HepG2 (cell line): ENCODE data around the gene YKT6. TPM values are rescaled to one million over a fixed set of nuclear protein-coding genes. Genes with fewer than 3 reads are reported as not detected.
A peak's percentile ranks its signal among the peaks of the same experiment; 100 is the strongest.

Experiments used
- ATAC-seq: fragments of 200-7000 bp; cut with Tn5 transposase; 3 replicates; pipeline ENCODE4 v1.9.1; 2020; ENCODE audit warnings: mild to moderate bottlenecking, moderate library complexity
- BruUV-seq: library from RNA; stranded (reverse); fragments of 400-500 nt; replicated peaks from 2 replicates; lab custom pipeline; 2021; lab: Mats Ljungman, UMichigan
- CTCF ChIA-PET: fragments of 300-600 bp; formaldehyde crosslinking; extraction: SDS; loops from one replicate; lab custom pipeline; 2021; ENCODE audit warnings: low total read pairs, inconsistent platforms, low intra/inter-chr PET ratio; lab: Yijun Ruan, JAX
- POLR2A ChIA-PET: fragments of 350-600 bp; sonication (Branson Sonifier 250); formaldehyde crosslinking; loops from one replicate; lab custom pipeline; 2020; ENCODE audit warnings: antibody characterized with exemption, inconsistent platforms; lab: Yijun Ruan, JAX
- DNase-seq: peaks from one replicate; pipeline ENCODE4 v3.0.0-alpha.2; 2015; ENCODE audit warnings: low spot score
- FAIRE-seq: peaks from 3 replicates; lab custom pipeline; 2011; peaks lifted over from hg19 to GRCh38; lab: Jason Lieb, UNC
- H2AFZ ChIP-seq: one replicate; pipeline ENCODE4 v1.6.1; 2011; ENCODE audit warnings: low read length, inconsistent platforms
- H3K27ac ChIP-seq: fragments of 300-600 bp; 3 replicates; pipeline ENCODE4 v1.8.0; 2011; ENCODE audit warnings: mixed run types, mild to moderate bottlenecking, mixed read lengths, low read length, inconsistent platforms; ENCODE audit not compliant: insufficient read depth; ENCODE audit errors: extremely low read length
- H3K27me3 ChIP-seq, 2 experiments: fragments of 200-600 bp in 1 of 2; 2 replicates in 1 of 2; 3 replicates in 1 of 2; pipeline versions ENCODE4 v1.6.0 to v1.8.0; 2011; ENCODE audit warnings: low read length in 2 of 2, mild to moderate bottlenecking in 2 of 2, moderate library complexity in 2 of 2, inconsistent platforms in 1 of 2; ENCODE audit not compliant: insufficient read depth in 2 of 2, control insufficient read depth in 1 of 2
- H3K36me3 ChIP-seq, 2 experiments: fragments of 200-600 bp in 1 of 2; replicated peaks in 1 of 2; 2 replicates in 1 of 2; 3 replicates in 1 of 2; pipeline versions ENCODE4 v1.5.1 to v1.8.0; 2011; ENCODE audit warnings: low read length in 2 of 2, inconsistent platforms in 1 of 2; ENCODE audit not compliant: insufficient read depth in 2 of 2, control insufficient read depth in 1 of 2
- H3K4me1 ChIP-seq: 2 replicates; pipeline ENCODE4 v1.5.1; 2012; ENCODE audit warnings: low read length, inconsistent platforms; ENCODE audit not compliant: insufficient read depth
- H3K4me2 ChIP-seq: 2 replicates; pipeline ENCODE4 v1.6.0; 2011; ENCODE audit warnings: low read depth, low read length, inconsistent platforms
- H3K4me3 ChIP-seq, 3 experiments: fragments of 200-600 bp in 1 of 3; sonication (generic), shearing (Covaris generic) in 1 of 3; replicated peaks in 1 of 3; 2 replicates each; pipeline ENCODE4 v1.5.1; 2011 to 2016; ENCODE audit warnings: low read length in 3 of 3, inconsistent platforms in 2 of 3, low read depth in 2 of 3, mild to moderate bottlenecking in 2 of 3, control low read depth in 1 of 3, mixed read lengths in 1 of 3; ENCODE audit not compliant: insufficient read depth in 1 of 3
- H3K79me2 ChIP-seq: one replicate; pipeline ENCODE4 v1.6.1; 2011; ENCODE audit warnings: low read length, inconsistent platforms; ENCODE audit not compliant: insufficient read depth
- H3K9ac ChIP-seq: 2 replicates; pipeline ENCODE4 v1.6.0; 2011; ENCODE audit warnings: mild to moderate bottlenecking, low read depth, low read length, inconsistent platforms; ENCODE audit not compliant: insufficient read depth
- H3K9me3 ChIP-seq: 2 replicates; pipeline ENCODE4 v1.5.1; 2012; ENCODE audit warnings: mild to moderate bottlenecking, low read length
- H4K20me1 ChIP-seq: 2 replicates; pipeline ENCODE4 v1.6.0; 2011; ENCODE audit warnings: inconsistent platforms, mild to moderate bottlenecking, low read length, moderate library complexity; ENCODE audit not compliant: insufficient read depth
- ELF1 ChIP-seq: sonication (generic); formaldehyde crosslinking; IDR thresholded peaks from 2 replicates; pipeline ENCODE4 v1.4.0; 2020; ENCODE audit warnings: missing genetic modification reagents
- ELF3 ChIP-seq: IDR thresholded peaks from 2 replicates; pipeline ENCODE4 v1.6.1; 2016; ENCODE audit warnings: missing genetic modification reagents, missing compliant biosample characterization
- GABPA ChIP-seq, 2 experiments: IDR thresholded peaks; 2 replicates each; pipeline ENCODE4 v1.6.1; 2011 to 2016; ENCODE audit warnings: low read depth in 2 of 2, low read length in 1 of 2, missing biosample characterization in 1 of 2, missing genetic modification characterization in 1 of 2
- GABPB1 ChIP-seq: IDR thresholded peaks from 2 replicates; pipeline ENCODE4 v1.6.1; 2016; ENCODE audit warnings: mild to moderate bottlenecking, missing genetic modification reagents, moderate library complexity, missing compliant biosample characterization
- ZNF672 ChIP-seq: sonication (generic); formaldehyde crosslinking; IDR thresholded peaks from 2 replicates; pipeline ENCODE4 v1.8.1; 2022; ENCODE audit warnings: missing genetic modification reagents
- WGBS: methylation state at CpG from one replicate; pipeline ENCODE4 v1.1.6; 2017; ENCODE audit warnings: low lambda C conversion rate; 5-methylcytosine and 5-hydroxymethylcytosine counted together
- in situ Hi-C: cut with HindIII; loops from 2 replicates; pipeline ENCODE4 v1.10.0; 2017; ENCODE audit warnings: low pct_unique_long_range_greater_than_20kb; ENCODE audit not compliant: extremely low pct_ligation_motif_present
- intact Hi-C: fragments of 100-400 bp; cut with micrococcal nuclease; formaldehyde crosslinking; loops from one replicate; pipeline ENCODE4 v1.10.0; 2022; ENCODE audit not compliant: unreplicated experiment
- polyA plus RNA-seq, 8 experiments: library from polyadenylated mRNA; depleted of rRNA in 3 of 8; stranded (reverse) in 7 of 8; unstranded in 1 of 8; fragments of >200 nt; fragmentation: Illumina TruSeq in 4 of 8; extraction: Trizol in 4 of 8; gene quantifications; 2 replicates each; pipeline versions ENCODE4 v1.2.1 to v1.2.3, GENCODE V29; 2011 to 2016; ENCODE audit warnings: low read depth in 4 of 8, missing spikeins in 1 of 8, mixed read lengths in 1 of 8; ENCODE audit not compliant: insufficient read depth in 1 of 8
- total RNA-seq, 5 experiments: library from RNA; depleted of rRNA; stranded (reverse); fragments of >200 nt; fragmentation: Illumina TruSeq; extraction: Trizol; gene quantifications; 2 replicates each; pipeline ENCODE4 v1.2.3, GENCODE V29; 2016; ENCODE audit warnings: low read depth in 1 of 5
- TF ChIP-seq, protein P1 (sequence below): sonication (generic); formaldehyde crosslinking; IDR thresholded peaks from 2 replicates; pipeline ENCODE4 v1.4.0; 2020; ENCODE audit warnings: missing genetic modification reagents

The YKT6 gene
- total and polyA plus RNA-seq, 2 of the 13 experiments (the other 11 are each of a cell fraction or from before 2014, with no cell fraction given) = 52.2 to 60.3 TPM

DNA sequence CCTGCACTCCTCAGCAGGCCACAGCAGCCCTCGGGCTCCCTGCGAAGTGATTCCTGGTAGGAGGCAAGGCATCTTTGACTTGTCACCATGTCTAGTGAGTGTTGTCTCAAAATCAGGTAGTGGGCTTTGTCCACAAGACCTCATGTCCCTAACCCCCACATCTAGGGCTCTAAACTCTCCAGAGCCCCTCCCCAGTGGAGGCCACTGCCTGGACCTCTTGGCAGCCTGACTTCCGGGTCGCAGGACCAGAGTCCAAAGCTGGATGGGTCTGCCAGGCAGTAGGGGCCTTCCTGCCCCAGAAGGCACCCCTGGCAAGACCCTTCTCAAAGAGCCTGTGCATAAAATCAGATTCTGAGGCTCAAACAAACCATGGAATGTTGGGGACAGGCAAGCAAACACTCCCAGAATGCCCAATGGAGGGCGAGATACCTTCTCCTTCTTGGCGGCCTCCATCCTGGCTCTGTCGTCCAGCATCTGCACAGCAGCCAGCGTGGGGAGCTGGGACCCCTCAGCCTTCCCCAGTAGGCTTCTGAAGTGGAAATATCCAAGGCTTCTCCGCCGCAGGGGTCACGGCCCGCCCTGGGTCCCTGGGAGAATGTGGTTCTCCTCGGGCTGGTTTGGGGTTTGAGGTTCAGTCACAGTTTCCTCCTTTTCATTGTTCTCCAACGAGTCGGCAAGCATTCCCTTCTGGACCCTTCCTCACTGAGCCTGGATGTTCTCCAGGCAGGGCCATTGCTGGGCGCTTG is 12.1 kb upstream of the YKT6 start:
- peaks cover 2 to 12% of the 10 kb centered on the region in 2 experiments; a peak in 2 of 5 replicates for H3K27me3 ChIP-seq
- H3K36me3 ChIP-seq = no peaks in the 10 kb centered on the region
- no peaks in the 10 kb centered on the region for H3K9me3 ChIP-seq
- no peak for FAIRE-seq
- CTCF ChIA-PET = no interaction called here
- intact Hi-C loops (loop anchor here (5.0 kb wide), 1 partner anchor 934 kb away; no protein-coding TSS in a partner anchor), in situ Hi-C loops (no loop called here)
- no peak for ATAC-seq
- TF ChIP-seq, protein P1, sequence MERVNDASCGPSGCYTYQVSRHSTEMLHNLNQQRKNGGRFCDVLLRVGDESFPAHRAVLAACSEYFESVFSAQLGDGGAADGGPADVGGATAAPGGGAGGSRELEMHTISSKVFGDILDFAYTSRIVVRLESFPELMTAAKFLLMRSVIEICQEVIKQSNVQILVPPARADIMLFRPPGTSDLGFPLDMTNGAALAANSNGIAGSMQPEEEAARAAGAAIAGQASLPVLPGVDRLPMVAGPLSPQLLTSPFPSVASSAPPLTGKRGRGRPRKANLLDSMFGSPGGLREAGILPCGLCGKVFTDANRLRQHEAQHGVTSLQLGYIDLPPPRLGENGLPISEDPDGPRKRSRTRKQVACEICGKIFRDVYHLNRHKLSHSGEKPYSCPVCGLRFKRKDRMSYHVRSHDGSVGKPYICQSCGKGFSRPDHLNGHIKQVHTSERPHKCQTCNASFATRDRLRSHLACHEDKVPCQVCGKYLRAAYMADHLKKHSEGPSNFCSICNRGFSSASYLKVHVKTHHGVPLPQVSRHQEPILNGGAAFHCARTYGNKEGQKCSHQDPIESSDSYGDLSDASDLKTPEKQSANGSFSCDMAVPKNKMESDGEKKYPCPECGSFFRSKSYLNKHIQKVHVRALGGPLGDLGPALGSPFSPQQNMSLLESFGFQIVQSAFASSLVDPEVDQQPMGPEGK (CRISPR knock-in tag) = no peak
- TF ChIP-seq ELF1 (peak; percentile 66), ELF3 (CRISPR knock-in tag) (0 out of 2 replicates have a peak, but pooled peaks have one; percentile 14), GABPB1 (peak; percentile 48), GABPA (IDR thresholded peaks at IDR 0.05; ENCODE audit: low read depth, low read length) (no peak), GABPA (CRISPR knock-in tag; IDR thresholded peaks at IDR 0.05; ENCODE audit: low read depth) (peak; percentile 17; the same call in 1 of the 2 replicates), ZNF672 (CRISPR knock-in tag) (no peak)
- peak overlapping the region in 1 of 3 experiments; percentile 11; a peak in 1 of 6 replicates for H3K4me3 ChIP-seq
- H3K79me2 ChIP-seq = no peaks in the 10 kb centered on the region
- H3K4me2 ChIP-seq = peak overlapping the region; percentile 37
- BruUV-seq = no TSS peak
- H3K9ac ChIP-seq = no peak overlapping the region
- no peak overlapping the region for H2AFZ ChIP-seq
- no peak for DNase-seq
- WGBS = 45% methylated on average over 7 of the region's 16 CpGs
- peaks cover 8% of the 10 kb centered on the region; the same call in 1 of the 2 replicates for H3K4me1 ChIP-seq
- H4K20me1 ChIP-seq = no peaks in the 10 kb centered on the region
- POLR2A ChIA-PET = no interaction called here
- H3K27ac ChIP-seq = no peak overlapping the region
